Measurements from ENCODE around the gene RAB43. TPM values are rescaled to one million over a fixed set of nuclear protein-coding genes. Genes with fewer than 3 reads are reported as not detected.

Gene RAB43
- polyA plus RNA-seq, 1 donor from 2014 or later: 0.57 TPM

DNA sequence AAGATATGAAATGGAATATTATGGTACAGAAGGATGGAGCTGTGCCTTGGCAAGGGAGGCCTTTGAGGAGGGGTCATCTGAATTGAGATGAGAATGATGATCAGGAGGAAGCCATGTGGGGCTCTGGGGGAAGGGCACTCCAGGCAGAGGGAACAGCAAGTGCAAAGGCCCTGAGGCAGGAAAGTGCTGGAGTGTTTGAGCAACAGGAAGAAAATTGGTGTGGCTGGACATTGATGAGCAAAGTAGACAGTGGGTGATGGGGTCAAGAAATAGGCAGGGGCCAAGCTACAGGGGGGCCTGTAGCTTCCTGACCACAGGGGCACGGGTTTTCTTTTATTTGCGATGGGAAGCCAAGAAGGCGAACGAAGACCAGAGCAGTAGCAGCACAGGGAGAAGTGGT lies 64.4 kb downstream of the RAB43 start:
- no peak overlapping the region for H3K4me3 ChIP-seq (ENCODE audit: low read length)
- H3F3A ChIP-seq (ENCODE audit: insufficient read depth, low read length, poor library complexity, severe bottlenecking): no peaks in the 10 kb centered on the region
- H3K36me3 ChIP-seq (ENCODE audit: insufficient read depth, low read length): no peaks in the 10 kb centered on the region
- H4K20me1 ChIP-seq (ENCODE audit: insufficient read depth): no peaks in the 10 kb centered on the region
- H3K9ac ChIP-seq (ENCODE audit: low read length): no peak overlapping the region
- TF ChIP-seq TAF1 (IDR thresholded peaks at IDR 0.05; ENCODE audit: low read depth) (no peak), RAD21 (conservative IDR thresholded peaks at IDR 0.05) (no peak), EZH2 (IDR thresholded peaks at IDR 0.05; ENCODE audit: borderline replicate concordance, insufficient read depth, low read length, poor library complexity, severe bottlenecking) (no peak), POLR2AphosphoS5 (IDR thresholded peaks at IDR 0.05) (no peak), EP300 (conservative IDR thresholded peaks at IDR 0.05; ENCODE audit: poor library complexity, severe bottlenecking) (no peak), SMC3 (conservative IDR thresholded peaks at IDR 0.05; ENCODE audit: poor library complexity) (no peak), MXI1 (conservative IDR thresholded peaks at IDR 0.05; ENCODE audit: poor library complexity, severe bottlenecking) (no peak)
- TF ChIP-seq, protein P1, sequence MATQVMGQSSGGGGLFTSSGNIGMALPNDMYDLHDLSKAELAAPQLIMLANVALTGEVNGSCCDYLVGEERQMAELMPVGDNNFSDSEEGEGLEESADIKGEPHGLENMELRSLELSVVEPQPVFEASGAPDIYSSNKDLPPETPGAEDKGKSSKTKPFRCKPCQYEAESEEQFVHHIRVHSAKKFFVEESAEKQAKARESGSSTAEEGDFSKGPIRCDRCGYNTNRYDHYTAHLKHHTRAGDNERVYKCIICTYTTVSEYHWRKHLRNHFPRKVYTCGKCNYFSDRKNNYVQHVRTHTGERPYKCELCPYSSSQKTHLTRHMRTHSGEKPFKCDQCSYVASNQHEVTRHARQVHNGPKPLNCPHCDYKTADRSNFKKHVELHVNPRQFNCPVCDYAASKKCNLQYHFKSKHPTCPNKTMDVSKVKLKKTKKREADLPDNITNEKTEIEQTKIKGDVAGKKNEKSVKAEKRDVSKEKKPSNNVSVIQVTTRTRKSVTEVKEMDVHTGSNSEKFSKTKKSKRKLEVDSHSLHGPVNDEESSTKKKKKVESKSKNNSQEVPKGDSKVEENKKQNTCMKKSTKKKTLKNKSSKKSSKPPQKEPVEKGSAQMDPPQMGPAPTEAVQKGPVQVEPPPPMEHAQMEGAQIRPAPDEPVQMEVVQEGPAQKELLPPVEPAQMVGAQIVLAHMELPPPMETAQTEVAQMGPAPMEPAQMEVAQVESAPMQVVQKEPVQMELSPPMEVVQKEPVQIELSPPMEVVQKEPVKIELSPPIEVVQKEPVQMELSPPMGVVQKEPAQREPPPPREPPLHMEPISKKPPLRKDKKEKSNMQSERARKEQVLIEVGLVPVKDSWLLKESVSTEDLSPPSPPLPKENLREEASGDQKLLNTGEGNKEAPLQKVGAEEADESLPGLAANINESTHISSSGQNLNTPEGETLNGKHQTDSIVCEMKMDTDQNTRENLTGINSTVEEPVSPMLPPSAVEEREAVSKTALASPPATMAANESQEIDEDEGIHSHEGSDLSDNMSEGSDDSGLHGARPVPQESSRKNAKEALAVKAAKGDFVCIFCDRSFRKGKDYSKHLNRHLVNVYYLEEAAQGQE (IDR thresholded peaks at IDR 0.05; ENCODE audit: borderline replicate concordance): no peak
- TF ChIP-seq, protein P2, sequence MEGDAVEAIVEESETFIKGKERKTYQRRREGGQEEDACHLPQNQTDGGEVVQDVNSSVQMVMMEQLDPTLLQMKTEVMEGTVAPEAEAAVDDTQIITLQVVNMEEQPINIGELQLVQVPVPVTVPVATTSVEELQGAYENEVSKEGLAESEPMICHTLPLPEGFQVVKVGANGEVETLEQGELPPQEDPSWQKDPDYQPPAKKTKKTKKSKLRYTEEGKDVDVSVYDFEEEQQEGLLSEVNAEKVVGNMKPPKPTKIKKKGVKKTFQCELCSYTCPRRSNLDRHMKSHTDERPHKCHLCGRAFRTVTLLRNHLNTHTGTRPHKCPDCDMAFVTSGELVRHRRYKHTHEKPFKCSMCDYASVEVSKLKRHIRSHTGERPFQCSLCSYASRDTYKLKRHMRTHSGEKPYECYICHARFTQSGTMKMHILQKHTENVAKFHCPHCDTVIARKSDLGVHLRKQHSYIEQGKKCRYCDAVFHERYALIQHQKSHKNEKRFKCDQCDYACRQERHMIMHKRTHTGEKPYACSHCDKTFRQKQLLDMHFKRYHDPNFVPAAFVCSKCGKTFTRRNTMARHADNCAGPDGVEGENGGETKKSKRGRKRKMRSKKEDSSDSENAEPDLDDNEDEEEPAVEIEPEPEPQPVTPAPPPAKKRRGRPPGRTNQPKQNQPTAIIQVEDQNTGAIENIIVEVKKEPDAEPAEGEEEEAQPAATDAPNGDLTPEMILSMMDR (IDR thresholded peaks at IDR 0.05; ENCODE audit: poor library complexity, severe bottlenecking): no peak
- no peaks in the 10 kb centered on the region for H3K9me3 ChIP-seq (ENCODE audit: low read length)
- no peak overlapping the region for H2AFZ ChIP-seq (ENCODE audit: low read depth, low read length)
- H3K27me3 ChIP-seq (ENCODE audit: insufficient read depth, low read depth, low read length): no peaks in the 10 kb centered on the region
- no peaks in the 10 kb centered on the region for H3K79me2 ChIP-seq (replicated peaks; ENCODE audit: insufficient read depth, low read length)
- no peaks in the 10 kb centered on the region for H3K9me2 ChIP-seq (ENCODE audit: insufficient read depth, low read length)
- no peak overlapping the region for H3K27ac ChIP-seq (ENCODE audit: low read length)
- no peak overlapping the region for H3K4me2 ChIP-seq (ENCODE audit: low read length)

DNA sequence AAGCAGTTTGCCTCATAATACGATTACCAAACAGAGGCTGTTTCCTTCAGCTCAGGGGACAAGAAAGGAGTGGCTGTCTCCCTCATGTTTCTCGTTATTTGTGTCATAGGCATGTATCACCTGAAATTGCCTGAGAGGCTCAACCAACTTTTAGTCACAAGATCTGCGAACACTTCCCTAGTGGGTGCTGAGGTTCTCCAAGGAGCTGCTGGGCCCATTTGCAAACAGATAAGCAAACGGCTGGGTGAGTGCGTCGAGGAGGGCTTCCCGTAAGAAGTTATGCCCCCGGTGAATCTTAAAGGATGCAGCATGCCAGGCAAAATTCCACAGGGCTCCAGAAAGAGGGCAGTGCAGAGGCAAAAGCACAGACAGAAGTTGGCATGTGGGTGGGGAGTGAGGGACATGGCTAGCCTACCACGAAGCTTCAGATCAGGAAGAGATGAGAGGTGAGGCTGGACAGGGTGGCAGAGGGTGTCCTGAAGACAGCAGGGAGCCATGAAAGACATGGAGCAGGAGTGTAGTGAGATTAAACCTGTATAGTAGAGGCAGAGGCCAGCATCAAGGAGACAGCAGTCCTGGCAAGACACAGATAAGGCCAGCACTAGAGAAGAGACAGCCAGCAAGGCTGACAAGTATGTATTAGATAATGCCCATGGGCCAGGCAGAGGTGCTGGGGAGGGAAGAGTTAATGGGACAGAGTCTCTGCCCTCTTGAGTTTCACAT lies 65.0 kb downstream of the RAB43 start:
- H3K9me3 ChIP-seq (ENCODE audit: low read length): no peaks in the 10 kb centered on the region
- H3K9ac ChIP-seq (ENCODE audit: low read length): no peak overlapping the region
- no peaks in the 10 kb centered on the region for H4K20me1 ChIP-seq (ENCODE audit: insufficient read depth)
- H2AFZ ChIP-seq (ENCODE audit: low read depth, low read length): no peak overlapping the region
- no peak overlapping the region for H3K4me3 ChIP-seq (ENCODE audit: low read length)
- H3K9me2 ChIP-seq (ENCODE audit: insufficient read depth, low read length): no peaks in the 10 kb centered on the region
- no peak overlapping the region for H3K4me2 ChIP-seq (ENCODE audit: low read length)
- no peak overlapping the region for H3K27ac ChIP-seq (ENCODE audit: low read length)
- no peaks in the 10 kb centered on the region for H3K36me3 ChIP-seq (ENCODE audit: insufficient read depth, low read length)
- no peaks in the 10 kb centered on the region for H3K79me2 ChIP-seq (replicated peaks; ENCODE audit: insufficient read depth, low read length)
- TF ChIP-seq MXI1 (conservative IDR thresholded peaks at IDR 0.05; ENCODE audit: poor library complexity, severe bottlenecking): no peak
- TF ChIP-seq, protein P1 (IDR thresholded peaks at IDR 0.05; ENCODE audit: borderline replicate concordance): no peak
- no peak for TF ChIP-seq POLR2AphosphoS5 (IDR thresholded peaks at IDR 0.05)
- no peak for TF ChIP-seq EP300 (conservative IDR thresholded peaks at IDR 0.05; ENCODE audit: poor library complexity, severe bottlenecking)
- TF ChIP-seq RAD21 (conservative IDR thresholded peaks at IDR 0.05): no peak
- no peak for TF ChIP-seq TAF1 (IDR thresholded peaks at IDR 0.05; ENCODE audit: low read depth)
- TF ChIP-seq SMC3 (conservative IDR thresholded peaks at IDR 0.05; ENCODE audit: poor library complexity): no peak
- TF ChIP-seq, protein P2 (IDR thresholded peaks at IDR 0.05; ENCODE audit: poor library complexity, severe bottlenecking): no peak
- no peak for TF ChIP-seq EZH2 (IDR thresholded peaks at IDR 0.05; ENCODE audit: borderline replicate concordance, insufficient read depth, low read length, poor library complexity, severe bottlenecking)
- no peaks in the 10 kb centered on the region for H3F3A ChIP-seq (ENCODE audit: insufficient read depth, low read length, poor library complexity, severe bottlenecking)
- H3K27me3 ChIP-seq (ENCODE audit: insufficient read depth, low read depth, low read length): no peaks in the 10 kb centered on the region
